SW480 (cell line): Measurements from ENCODE around the gene POGZ.
A peak's percentile ranks its signal among the peaks of the same experiment; 100 is the strongest.
"Not testable (repeated sequence)": the region's sequence is repeated elsewhere in the genome, so short reads cannot be mapped to it uniquely, and the experiment has no call there.

Experiments used
- DNase-seq: peaks from one replicate; pipeline ENCODE4 v3.0.0-alpha.2; 2016; ENCODE audit warnings: low spot score

POGZ gene

DNA sequence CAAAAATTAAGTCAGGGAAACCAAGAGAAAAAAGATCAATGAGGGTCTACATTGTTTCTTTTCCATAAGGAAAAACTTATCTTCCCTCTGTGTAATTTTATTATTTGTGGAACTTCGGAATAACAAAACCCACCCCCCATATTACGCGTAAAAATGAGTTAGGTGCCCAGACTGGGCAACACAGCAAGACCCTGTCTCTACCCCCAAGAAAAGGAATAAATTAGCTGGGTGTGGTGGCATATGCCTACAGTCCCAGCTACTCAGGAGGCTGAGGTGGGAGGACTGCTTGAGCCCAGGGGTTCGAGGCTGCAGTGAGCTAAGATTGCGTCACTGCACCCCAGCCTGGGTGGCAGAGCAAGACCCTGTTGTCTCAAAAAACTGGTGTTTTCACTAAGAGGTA is 39.5 kb downstream of the POGZ start:
- DNase-seq, result no peak

- DNase-seq, result no peak
Measured at GRCh38 chr1:151418081-151418480, 41.2 kb downstream of the POGZ start.

DNA sequence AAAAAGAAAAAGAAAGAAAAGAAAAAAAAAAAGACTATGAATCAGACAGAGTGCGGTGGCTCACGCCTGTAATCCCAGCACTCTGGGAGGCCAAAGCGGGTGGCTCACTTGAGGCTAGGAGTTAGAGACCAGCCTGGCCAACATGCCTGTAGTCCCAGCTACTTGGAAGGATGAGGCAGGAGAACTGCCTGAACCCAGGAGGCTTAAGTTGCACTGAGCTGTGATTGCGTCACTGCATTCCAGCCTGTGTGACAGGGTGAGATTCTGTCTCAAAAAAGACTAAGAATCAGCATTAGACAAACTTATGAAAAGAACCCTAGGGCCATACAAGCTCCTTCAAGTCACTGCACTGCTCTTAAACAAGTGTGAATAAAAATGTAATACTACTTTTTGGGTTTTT is 43.1 kb downstream of the POGZ start:
- no peak for DNase-seq

DNA sequence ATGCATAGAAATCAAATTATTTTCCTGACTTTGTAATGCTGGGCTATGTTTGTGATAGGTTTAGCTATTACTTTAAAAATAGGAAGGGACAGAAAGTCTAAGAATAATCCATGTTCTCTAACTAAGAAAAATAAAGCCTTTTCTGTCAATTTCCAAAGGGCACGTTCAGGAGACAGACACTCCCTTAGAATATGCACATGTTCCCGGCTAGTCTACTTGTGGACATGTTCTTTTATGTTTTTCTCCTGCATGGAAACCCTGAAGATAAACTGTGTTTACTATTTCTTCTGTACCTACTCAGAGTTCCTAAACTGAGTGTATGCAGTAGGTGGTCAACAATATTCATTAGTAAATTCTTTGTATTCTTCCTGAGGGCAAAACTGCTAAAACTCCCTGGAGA is 47.4 kb downstream of the POGZ start:
- DNase-seq, result no peak

- DNase-seq, result no peak
Measured at GRCh38 chr1:151408891-151409290, 50.4 kb downstream of the POGZ start.

GRCh38 chr1:151407304-151407703 is 52.0 kb downstream of the POGZ start:
- DNase-seq, result no peak

GRCh38 chr1:151406176-151406575 is 53.1 kb downstream of the POGZ start:
- no peak for DNase-seq

GRCh38 chr1:151405187-151405951 is 53.9 kb downstream of the POGZ start:
- no peak for DNase-seq

DNA sequence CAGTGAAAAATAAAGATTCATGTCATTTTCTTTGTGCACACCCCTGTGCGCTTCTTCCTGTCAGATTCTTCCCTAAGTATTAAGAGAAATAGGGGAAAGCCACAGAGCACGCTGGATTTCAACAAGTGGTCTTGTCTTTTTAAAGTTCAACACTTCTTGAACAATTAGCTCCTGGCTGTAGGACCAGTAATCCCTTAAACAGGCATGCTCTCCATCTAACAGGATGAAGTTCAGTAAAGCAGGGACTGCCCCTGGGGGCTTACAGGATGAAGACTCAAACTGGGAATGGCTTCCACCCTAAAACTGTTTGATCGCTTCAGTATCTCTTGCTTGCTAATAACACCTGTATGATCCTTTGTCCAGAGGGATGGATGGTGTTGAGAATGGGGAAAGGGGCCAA is 55.7 kb downstream of the POGZ start:
- no peak for DNase-seq

DNA sequence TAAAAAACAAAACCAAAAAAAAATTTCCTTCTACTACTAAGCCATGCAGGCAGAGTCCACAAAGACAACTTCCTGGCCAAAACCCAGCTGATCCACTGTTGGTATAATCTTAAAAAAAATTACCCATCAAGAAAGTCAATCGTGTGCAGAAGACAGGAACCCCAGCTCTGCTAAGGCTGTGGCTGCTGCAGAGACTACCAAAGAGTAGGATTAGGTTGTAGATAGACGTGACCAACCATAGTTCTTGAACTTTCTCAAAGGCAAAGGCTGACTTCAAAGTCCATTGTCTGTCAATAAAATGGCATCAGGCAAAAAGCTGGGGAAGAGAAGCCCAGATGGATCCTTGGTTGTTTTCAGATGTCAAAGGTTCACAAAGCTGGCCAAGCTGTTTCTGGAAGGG is 56.5 kb downstream of the POGZ start:
- DNase-seq, result no peak

GRCh38 chr1:151401860-151402259 is 57.4 kb downstream of the POGZ start:
- DNase-seq, result no peak

DNA sequence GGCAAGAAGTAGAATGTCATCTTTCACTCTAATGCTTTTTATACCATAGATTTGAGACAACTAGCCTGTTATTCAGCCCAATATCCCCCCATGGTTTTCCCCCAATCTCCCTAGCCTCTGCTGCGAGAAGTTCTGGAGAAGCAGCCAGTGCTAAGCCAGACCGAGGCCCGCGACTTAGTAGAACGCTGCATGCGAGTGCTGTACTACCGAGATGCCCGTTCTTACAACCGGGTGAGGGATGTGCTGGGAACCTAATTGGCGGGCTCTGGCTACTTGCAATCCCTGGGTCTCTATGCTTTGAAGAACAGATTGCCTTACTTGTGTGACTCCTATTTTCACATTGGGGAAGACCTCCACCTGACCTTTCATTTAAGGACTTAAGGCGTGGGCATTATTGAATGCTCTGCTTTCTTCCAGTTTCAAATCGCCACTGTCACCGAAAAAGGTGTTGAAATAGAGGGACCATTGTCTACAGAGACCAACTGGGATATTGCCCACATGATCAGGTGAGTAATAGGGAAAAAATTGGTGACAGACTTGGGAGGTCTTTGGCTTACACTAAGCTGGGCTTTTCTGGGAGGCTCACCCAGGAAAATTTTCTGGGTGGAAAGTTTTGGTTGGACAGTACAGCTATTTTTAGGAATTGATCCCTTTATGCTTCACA is 58.0 kb downstream of the POGZ start:
- DNase-seq, result peak; percentile 57

DNA sequence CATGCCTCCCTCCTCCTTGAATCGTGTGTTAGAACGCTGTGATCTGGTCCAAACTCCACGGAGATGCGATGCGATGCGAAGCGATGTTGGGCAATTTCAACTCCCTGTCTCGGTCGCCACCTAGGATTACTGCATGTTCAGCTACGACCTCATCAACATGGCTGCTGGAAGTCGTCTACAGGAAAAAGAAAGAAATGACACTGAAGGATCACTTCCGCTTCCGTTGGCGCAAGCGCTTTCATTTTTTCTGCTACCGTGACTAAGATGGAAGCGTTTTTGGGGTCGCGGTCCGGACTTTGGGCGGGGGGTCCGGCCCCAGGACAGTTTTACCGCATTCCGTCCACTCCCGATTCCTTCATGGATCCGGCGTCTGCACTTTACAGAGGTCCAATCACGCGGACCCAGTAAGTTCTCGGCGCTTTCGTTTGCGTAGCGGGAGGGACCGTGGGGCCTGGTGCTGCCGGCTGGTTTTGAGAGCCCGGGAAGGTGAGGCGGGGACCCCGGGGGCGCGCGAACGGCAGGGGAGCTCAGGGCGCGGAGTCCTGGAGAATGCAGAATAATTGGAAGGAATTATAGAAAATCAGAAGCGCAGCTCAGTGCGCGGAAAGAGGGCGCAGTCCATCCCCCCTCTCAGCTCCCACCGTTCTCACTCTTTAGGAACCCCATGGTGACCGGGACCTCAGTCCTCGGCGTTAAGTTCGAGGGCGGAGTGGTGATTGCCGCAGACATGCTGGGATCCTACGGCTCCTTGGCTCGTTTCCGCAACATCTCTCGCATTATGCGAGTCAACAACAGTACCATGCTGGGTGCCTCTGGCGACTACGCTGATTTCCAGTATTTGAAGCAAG is 59.7 kb downstream of the POGZ start, which contains the start of gene PSMB4:
Gene PSMB4, plus strand, starts transcription at position 250 of the 848 bp plus-strand sequence. Its CDS starts 15 bp downstream, at position 265.
- peak; percentile 94 for DNase-seq

DNA sequence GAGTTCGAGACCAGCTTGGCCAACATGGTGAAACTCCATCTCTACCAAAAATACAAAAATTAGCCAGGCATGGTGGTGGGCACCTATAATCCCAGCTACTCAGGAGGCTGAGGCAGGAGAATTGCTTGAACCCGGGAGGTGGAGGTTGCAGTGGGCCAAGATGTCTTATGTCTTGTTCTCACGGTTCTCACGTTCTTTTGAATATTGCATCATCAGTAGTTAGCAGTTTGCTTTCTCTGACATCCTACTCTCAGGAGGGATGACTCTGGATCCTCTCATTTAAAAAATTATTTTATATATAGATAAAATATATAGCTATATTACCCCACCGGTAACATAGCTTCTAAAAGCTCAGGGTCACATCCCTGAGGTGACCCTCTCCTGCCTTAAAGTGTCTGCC is 63.0 kb downstream of the POGZ start:
- DNase-seq, result not testable (repeated sequence)

DNA sequence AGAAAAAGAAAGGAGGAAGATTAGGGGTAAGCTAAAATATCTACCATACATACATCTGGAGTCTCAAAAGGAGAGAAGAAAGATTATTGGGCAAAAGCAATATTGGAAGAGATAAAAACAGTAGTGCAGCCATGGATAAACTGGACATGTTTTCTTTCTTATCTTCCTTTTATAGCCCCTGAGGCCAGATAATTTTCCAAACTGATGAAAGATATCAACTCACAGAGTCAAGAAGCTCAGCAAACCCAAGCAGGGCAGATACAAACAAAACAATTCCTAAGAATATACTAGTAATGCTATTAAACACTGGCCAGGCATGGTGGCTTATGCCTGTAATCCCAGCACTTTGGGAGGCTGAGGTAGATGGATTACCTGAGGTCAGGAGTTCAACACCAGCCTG is 65.7 kb downstream of the POGZ start:
- no peak for DNase-seq

- no peak for DNase-seq
Measured at GRCh38 chr1:151391079-151391563, 68.2 kb downstream of the POGZ start.

GRCh38 chr1:151390221-151391078 is 68.8 kb downstream of the POGZ start:
- not testable (repeated sequence) for DNase-seq

- DNase-seq, result no peak
Measured at GRCh38 chr1:151386002-151386401, 73.3 kb downstream of the POGZ start.

- DNase-seq, result no peak
Measured at GRCh38 chr1:151384584-151384983, 74.7 kb downstream of the POGZ start.

DNA sequence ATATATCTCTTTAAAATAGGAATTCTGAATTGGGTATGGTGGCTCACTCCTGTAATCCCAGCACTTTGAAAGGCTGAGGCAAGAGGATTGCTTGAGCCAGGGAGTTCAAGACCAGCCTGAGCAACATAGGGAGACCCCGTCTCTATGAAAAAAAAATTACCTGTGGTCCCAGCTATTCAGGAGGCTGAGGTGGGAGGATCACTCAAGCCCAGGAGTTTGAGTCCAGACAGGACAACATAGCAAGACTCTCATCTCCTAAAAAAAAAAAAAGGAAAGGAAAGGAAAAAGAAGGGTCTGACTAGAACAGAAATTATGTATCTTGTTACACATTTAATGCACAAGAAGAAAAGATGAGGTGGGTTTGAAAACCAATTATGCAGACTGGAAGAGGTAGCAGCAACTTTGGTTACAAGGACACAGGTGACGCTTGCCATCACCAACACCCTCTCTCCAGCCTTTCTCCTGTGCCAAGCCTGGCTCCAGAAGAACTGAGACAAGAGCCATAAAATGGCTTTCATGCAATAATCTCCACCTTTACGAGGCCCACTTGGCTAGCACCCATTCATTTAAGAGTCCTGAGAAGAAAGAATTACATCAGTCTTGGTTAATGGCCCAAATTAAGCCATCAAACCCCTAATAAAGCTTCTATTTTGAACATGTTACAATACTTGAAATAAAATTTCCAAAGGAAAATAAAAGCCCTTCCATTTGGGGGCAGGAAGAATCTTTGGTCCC is 82.0 kb downstream of the POGZ start:
- DNase-seq, result no peak

DNA sequence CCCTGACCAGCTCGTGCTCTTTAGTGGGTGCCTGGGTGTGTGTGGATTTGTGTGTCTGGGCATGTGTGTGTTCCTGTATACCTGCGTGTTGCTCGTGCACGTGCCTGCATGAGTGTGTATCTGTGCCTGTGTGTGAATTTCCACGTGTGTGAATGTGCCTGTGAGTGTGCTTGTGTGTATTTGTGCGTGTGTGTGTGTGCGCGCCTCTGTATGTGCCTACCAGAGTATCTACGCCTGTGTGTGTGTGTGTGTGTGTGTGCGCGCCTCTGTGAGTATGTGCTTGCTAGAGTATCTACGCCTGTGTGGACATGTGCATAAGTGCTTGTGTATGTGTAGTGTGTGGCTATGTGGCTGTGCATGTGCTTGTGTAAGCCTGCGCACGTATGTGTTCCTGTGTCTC is 86.1 kb downstream of the POGZ start:
- no peak for DNase-seq
